Amygdala (tissue), 56 donors: ENCODE measurements around the gene PRKCQ.

Experiments
- DNase-seq, 56 donors: peaks; one replicate each; lab custom pipeline; 2025; lab: John Stamatoyannopoulos, UW

PRKCQ gene

GRCh38 chr10:6579904-6580278 lies at the start of gene PRKCQ:
Gene PRKCQ (minus strand): TSS chr10:6580276. CDS start chr10:6515135, 65,141 bp downstream.
- peak in 18 of 56 donors; percentile 19 to 74 (median 60) for DNase-seq

DNA sequence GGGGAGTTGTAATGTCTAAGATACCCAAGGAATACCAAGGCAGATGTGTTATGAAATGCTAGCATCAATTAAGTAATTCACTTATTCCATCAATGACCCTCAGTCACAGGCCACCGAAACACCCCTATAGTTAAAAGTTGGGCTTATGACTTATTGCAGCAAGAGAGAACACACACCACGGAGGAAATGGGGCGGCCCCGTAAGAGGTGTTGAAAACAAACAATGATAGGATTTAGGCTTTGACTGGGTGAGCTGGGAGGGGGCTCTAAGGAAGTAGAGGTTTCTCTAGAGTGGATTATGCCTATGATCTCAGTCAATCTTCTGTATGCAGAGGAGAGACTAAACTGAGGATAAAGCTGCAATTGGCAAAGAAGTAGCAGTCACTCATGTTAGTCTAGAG lies 45.4 kb upstream of the PRKCQ start:
- no peak for DNase-seq

DNA sequence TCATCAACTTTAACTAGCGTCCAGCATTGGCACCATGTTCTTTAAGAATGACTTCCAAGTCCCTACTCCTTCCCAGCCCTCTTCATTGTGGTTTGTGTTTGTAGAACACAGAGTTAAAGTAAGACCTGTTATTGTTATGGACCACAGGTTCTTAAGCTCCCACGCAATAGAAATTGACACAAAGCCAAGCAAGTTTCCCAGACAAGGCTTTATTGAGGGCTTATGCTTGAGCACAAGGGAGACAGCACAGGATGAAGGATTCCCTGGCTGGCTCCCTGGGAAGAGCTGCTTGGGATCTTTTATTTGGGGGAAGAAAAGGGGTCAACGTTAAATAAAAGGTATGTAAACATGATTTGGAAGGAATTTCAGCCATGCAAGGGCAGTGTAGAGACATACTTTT lies 44.3 kb upstream of the PRKCQ start:
- DNase-seq = no peak

- no peak for DNase-seq
Measured at GRCh38 chr10:6622921-6623320, 42.8 kb upstream of the PRKCQ start.

DNA sequence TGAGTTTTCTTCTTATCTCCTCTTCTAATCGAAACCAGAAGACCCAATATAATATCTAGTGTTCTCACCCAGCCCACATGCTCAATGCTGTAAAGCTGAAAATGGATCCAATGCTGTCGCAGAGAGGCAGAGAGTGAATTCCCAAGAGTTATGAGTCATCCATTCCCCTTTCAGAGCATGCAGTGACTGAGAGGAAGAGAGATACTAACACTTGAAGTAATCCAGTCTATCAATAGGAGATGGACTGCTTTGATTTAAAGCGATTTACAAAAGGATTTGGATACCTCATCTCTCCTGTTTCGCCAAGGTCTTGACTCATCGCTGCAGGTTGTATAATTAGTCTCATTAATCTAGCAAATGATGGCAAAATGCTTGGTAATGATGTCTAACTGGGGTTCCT lies 41.5 kb upstream of the PRKCQ start:
- peak in 4 of 56 donors; percentile 9 to 30 (median 15) for DNase-seq

- no peak for DNase-seq
Measured at GRCh38 chr10:6619660-6620059, 39.6 kb upstream of the PRKCQ start.

- no peak for DNase-seq
Measured at GRCh38 chr10:6618340-6618739, 38.3 kb upstream of the PRKCQ start.

- DNase-seq = no peak
Measured at GRCh38 chr10:6617309-6618076, 37.4 kb upstream of the PRKCQ start.

GRCh38 chr10:6615971-6616370 lies 35.9 kb upstream of the PRKCQ start:
- DNase-seq = no peak

DNA sequence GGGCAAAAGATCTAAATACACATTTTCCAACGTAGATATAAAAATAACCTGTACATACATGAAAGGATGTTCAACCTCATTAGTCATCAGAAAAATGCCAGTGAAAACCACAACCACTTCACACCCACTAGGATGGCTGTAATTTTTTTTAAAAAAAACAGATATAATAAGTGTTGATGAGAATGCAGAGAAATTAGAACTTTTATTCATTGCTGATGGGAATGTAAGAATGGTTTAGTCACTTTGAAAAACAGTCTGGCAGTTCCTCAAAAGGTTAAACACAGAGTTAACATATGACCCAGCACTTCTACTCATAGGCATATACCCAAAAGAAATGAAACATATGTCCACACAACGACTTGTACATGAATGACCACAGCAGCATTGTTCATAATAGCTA lies 32.3 kb upstream of the PRKCQ start:
- no peak for DNase-seq

GRCh38 chr10:6610647-6611046 lies 30.6 kb upstream of the PRKCQ start:
- DNase-seq = no peak

GRCh38 chr10:6609625-6610024 lies 29.5 kb upstream of the PRKCQ start:
- no peak for DNase-seq

DNA sequence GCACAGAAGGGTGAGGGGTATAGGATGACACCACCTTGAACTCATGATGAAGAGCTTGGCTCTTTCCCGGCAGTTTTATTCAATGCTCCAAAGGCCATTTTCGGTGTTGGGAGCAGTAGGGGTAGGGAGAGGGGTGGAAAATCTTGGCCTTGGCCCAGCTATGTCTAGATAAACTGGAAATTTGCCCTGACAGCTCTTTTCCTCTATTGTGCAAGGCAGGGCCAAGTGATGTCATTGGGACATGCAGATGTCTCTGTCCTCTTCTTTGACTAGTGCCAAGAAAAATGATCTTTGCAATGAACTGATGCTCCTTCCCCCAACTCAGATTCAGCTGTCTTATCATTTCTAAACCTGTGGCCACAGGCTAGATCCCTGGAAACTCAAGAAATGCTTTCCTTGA lies 27.7 kb upstream of the PRKCQ start:
- peak in 46 of 56 donors; percentile 7 to 87 (median 54) for DNase-seq

GRCh38 chr10:6607182-6607581 lies 27.1 kb upstream of the PRKCQ start:
- peak in 3 of 56 donors; percentile 28 to 48 (median 28) for DNase-seq

DNA sequence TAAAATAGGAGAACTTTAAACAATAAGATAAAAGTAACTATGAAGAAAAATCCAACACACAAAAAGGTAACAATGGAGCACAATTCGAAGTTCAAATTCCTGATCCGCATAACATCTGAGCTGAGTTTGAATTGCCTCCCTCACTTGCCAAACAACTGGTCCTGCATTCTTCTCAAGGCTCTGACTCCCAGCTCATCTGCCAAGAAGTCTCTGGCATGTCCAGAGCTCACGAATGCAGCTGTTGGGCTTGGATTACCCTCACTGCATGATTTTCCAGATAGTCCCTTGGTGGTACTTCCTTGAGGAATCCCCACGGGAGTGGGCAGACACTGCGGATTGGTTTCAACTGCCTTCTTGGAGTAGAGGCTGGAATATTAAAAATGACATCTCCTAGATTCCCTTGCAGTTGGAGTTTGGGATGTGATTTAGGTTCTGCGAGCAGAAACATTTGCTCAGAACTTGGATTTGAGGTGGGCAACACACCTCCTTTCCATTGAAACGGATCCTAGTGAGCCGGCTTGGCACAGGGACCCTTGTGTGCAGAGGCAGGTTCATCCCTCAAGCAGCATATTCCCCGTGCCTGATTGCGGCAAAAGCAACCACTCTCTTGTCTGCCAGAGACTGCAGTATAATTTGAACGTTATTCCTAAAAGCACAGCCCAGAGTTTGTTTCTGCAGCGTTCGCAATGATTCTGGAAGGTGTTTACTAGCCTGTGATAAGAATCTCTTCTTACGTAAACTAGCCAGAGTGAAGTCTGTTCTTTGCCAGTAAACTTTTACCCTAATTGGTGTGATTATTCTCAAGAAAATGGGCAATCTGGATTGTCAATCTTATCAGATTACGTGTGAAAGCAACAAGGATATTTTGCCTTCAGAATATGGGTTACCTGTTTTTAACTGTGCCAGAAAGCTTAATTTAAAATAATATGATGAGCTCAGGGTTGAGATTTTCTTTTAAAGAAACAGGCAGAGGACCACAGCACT lies 23.4 kb upstream of the PRKCQ start:
- DNase-seq = peak in 11 of 56 donors; percentile 12 to 48 (median 27)

- no peak for DNase-seq
Measured at GRCh38 chr10:6602700-6603084, 22.6 kb upstream of the PRKCQ start.

- no peak for DNase-seq
Measured at GRCh38 chr10:6602026-6602699, 22.1 kb upstream of the PRKCQ start.

- DNase-seq = peak in 1 of 56 donors; percentile 50
Measured at GRCh38 chr10:6601246-6601805, 21.2 kb upstream of the PRKCQ start.

DNA sequence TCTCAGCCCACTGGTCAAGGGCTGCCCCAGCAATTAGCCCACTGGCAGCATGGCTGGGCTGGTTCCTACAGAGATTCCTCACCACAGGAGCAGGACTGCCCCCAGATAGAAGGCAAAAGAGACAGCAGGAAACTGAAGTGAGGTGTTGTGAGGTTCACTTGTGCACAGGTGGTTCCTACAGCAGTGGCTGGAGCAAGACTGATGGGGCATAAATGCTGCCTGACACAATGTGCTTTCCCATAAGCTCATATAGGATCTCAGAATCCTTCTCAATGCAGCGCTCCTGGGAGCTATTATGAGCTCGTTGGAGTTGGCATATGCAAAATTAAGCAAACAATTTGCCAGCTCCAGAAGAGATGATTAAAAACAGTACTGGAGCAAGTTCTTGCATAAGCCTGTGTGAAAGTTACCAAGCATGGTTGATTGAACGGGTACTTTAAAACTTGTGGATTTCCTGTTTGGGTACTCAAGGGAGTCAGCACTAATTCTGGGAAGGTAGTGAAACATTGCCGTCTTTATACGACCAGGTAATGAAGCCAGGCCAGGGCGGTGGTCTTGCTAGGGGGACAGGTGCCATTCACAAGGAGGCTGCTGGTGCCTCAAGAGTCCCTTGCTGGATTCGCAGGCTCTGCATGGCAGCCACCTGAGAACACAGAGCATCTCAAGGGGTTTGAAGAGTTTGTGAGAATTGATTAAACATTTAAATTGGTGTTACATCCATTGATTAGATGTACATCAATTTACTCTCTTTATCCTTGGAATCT lies 20.3 kb upstream of the PRKCQ start:
- DNase-seq = no peak

DNA sequence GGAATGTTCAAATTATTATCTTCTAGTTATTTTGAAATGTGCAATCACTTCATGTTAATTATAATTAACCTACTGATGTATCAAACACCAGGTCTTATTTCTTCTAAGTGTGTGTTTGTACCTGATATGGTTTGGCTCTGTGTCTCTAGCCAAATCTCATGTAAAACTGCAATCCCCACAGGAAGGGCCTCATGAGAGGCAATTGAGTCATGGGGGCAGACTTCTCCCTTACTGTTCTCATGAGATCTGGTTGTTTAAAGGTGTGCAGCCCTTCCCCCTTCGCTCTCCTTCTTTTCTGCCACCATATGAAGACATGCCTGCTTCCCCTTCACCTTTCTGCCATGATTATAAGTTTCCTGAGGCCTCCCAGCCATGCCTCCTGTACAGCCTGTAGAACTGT lies 18.6 kb upstream of the PRKCQ start:
- DNase-seq = no peak
